Uterus (tissue), 2 donors: ENCODE results near the gene LCORL.

ENCODE experiments used
- POLR2A ChIP-seq, 2 donors: fragments of 450-650 bp; IDR thresholded peaks; one replicate each; pipeline ENCODE4 v1.6.1; 2016; ENCODE audit warnings: antibody characterized with exemption in 2 of 2, mild to moderate bottlenecking in 1 of 2, moderate library complexity in 1 of 2
- TF ChIP-seq, protein P1 (sequence below), 4 experiments: fragments of 200-600 bp in 2 of 4; fragments of 450-650 bp in 2 of 4; sonication (generic) in 2 of 4; IDR thresholded peaks; one replicate each; pipeline ENCODE4 v1.5.1; 2016 to 2019; ENCODE audit warnings: antibody characterized with exemption in 4 of 4, mild to moderate bottlenecking in 2 of 4, moderate library complexity in 1 of 4

DNA sequence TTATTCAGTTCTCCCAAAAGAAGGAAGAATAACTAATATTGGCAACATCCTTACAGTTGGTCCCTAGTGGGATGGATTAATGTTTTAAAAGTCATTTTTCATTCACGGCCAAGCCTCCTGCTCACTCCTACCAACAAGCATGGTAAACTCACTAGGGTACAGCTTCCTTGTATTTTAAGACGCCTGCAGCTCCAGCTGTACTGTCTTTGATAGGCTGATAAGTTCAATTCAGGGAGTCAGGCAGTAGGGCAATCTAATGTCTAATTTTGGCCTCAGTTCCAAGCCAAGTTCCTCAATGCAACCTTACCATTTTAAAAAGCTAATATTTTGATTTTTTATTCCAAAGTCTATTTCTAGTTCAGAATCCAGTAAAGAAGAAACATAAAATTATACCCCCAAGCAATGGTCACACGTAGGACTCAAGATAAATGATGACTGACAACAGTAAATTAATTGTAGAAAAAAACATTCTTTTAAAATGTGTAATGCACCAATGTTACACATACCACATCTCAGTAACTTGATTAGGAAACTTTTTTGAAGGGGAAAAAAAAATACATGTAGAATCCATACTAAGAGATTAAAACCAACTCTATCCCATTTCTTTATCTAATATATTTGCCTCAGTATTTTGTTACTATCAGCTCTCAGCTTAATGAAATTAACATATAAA, 9.3 kb downstream of the LCORL start:
- TF ChIP-seq, protein P1, sequence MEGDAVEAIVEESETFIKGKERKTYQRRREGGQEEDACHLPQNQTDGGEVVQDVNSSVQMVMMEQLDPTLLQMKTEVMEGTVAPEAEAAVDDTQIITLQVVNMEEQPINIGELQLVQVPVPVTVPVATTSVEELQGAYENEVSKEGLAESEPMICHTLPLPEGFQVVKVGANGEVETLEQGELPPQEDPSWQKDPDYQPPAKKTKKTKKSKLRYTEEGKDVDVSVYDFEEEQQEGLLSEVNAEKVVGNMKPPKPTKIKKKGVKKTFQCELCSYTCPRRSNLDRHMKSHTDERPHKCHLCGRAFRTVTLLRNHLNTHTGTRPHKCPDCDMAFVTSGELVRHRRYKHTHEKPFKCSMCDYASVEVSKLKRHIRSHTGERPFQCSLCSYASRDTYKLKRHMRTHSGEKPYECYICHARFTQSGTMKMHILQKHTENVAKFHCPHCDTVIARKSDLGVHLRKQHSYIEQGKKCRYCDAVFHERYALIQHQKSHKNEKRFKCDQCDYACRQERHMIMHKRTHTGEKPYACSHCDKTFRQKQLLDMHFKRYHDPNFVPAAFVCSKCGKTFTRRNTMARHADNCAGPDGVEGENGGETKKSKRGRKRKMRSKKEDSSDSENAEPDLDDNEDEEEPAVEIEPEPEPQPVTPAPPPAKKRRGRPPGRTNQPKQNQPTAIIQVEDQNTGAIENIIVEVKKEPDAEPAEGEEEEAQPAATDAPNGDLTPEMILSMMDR (IDR thresholded peaks at IDR 0.05) = no peak
- TF ChIP-seq POLR2A (IDR thresholded peaks at IDR 0.05) = no peak
